Loucy (cell line): ENCODE measurements around the gene PCBD1.

Source experiments
- CTCF ChIP-seq: fragments of 200-600 bp; sonication (generic); conservative IDR thresholded peaks from 2 replicates; pipeline ENCODE4 v1.5.1; 2014; ENCODE audit warnings: mild to moderate bottlenecking, antibody characterized with exemption, low read length
- EZH2phosphoT487 ChIP-seq: fragments of 200-600 bp; IDR thresholded peaks from 2 replicates; pipeline ENCODE4 v1.6.1; 2018; ENCODE audit warnings: antibody characterized with exemption, mild to moderate bottlenecking, moderate library complexity, borderline replicate concordance

GRCh38 chr10:70899096-70899495 lies 10.7 kb upstream of the PCBD1 start:
- TF ChIP-seq CTCF, result no peak
- no peak for TF ChIP-seq EZH2phosphoT487
